Mesenteric fat pad (tissue), 1 donor: Measurements from ENCODE around the gene CDIPT. TPM values are rescaled to one million over a fixed set of nuclear protein-coding genes. Genes with fewer than 3 reads are reported as not detected.
"Not testable (repeated sequence)": the region's sequence is repeated elsewhere in the genome, so short reads cannot be mapped to it uniquely, and the experiment has no call there.

ENCODE experiments used
- DNase-seq: peaks from one replicate; pipeline ENCODE4 v3.0.0-alpha.2; 2020; ENCODE audit warnings: low spot score
- total RNA-seq: library from RNA; stranded (reverse); fragmentation: NEBNext Ultra II Directional; extraction: Animal tissue kit (Norgen Biotek cat#: 25700); gene quantifications from one replicate; pipeline ENCODE4 v1.2.1, GENCODE V29; 2021
- donor health status: DM: yes; HTN: yes; CAD: no.

The CDIPT gene
- total RNA-seq, 1 donor from 2014 or later, result 117 TPM

DNA sequence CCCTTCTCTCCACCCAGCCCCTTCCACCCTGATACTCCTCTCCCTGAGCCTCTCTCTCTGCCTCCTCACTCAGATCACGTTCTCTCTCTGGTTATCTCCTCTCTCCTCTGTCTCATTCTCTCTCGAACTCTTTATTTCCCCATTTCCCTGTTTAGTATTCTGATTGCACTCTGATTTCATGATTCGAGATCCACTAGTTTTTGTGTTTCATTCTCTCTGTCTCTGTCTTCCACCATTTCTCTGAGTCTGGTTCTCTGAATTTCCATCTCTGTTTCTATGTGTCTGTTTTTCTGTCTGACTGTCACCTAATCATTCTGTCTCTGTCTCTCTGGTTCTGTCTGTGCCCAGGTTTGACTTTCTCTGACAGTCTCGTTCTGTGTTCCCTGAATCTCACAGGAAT lies 34.3 kb upstream of the CDIPT start:
- DNase-seq, result no peak

DNA sequence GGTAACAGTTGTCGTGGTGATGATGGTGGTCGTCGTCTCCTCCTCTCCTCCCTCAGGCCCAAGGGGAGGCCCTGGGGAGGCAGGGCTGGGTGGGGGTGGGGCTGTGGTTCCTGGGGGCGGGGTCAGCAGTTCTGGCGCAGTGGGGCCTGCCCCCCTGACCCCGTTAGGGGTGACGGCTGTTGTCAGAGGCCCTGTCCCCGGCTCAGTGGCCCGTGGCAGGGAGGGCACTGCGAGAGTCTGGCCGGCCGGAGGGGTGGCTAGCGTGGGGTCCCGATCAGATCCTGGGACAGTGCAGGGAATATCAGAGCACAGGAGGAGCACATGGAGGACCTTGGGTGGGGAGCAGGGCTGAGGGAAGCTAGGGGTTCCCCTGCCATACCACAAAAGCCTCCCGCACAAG lies 33.8 kb upstream of the CDIPT start:
- no peak for DNase-seq

DNA sequence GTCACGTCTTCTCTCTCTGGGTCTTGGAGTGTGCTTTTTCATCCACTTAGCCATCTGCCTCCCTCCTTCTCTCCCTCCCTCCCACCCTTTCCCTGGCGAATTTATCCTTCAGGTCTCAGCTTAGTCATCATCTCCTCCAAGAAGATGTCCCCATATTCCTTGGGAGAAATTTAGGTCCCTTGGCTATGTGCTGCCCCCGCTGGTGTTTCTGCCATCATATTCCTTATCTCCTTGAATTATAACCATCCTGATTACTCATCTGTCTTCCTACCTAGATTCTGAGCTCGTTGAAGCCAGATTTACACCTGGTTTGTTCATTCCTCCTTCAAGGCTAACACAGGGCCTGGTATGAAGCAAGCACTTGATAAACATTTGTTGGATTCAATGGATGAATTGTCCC lies 31.3 kb upstream of the CDIPT start:
- no peak for DNase-seq

DNA sequence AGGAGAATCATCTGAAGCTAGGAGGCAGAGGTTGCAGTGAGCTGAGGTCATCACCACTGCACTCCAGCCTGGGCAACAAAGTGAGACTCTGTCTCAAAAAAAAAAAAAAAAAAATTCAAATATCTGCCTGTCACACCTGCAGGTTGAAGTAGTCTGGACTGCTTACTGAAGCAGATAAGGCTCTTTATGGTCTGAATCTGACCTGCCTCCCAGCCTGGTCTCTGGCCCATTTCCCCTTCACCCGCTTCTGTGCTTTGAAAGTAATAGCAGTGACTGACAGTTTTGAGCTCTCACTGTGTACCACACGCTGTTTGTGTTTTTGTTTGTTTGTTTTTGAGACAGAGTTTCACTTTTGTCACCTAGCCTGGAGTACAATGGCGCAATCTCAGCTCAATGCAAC lies 30.5 kb upstream of the CDIPT start:
- DNase-seq, result no peak

DNA sequence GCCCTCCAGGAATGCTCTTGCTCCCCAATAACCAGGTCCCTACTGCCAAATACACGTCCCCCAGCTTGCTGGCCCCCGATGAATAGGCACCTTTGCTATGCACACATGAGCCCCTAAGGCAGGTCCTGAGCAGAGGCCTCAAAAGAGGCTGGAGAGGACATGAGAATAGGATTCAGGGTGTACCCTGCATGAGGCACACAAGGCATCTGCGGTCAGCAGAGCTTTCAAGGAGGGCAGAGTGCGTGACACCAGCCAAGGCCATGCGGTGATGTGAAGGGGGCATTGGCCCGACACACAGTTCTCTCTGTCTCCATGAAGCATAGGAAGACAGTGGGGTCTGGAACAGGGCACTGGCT lies 29.4 kb upstream of the CDIPT start:
- DNase-seq, result no peak

DNA sequence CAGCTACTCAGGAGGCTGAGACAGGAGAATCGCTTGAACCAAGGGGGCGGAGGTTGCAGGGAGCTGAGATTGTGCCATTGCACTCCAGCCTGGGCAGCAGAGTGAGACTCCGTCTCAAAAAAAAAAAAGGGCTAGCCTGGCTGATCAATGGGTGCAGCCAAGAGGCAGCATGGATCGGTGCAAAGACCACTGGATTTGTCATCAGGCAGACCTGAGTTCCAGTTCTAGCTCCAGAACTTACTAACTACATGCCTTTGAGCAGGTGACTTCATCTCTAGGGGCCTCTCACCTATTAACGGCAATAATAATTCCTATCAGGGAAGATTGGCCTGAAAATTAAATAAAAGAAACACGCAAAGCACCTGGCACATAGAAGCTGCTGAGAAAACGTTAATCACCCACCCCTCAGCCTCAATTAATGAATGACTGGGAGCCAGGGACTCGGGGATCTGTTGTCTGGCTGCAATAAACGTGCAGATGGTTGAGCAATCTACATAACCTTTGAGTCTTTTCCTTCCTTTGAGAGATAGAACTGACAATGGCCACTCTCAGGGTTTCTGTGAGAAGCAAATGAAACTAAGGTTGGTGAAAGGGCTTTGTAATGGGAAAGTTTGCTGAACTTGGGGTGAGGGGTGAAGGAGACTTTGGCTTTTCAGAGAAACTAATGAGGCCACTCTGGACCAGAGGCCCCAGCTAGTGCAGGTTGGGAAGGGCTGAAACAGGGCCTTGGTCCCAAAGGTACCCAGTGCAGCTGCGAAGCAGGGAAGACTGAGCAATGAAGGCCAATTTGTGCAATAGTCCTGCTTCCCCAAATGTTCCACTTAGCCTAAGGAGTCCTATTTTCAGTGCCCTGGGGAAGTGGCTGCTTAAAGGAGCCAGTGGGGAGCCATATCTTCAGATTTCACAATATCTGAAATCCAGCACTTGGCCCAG lies 28.8 kb upstream of the CDIPT start:
- DNase-seq, result no peak

DNA sequence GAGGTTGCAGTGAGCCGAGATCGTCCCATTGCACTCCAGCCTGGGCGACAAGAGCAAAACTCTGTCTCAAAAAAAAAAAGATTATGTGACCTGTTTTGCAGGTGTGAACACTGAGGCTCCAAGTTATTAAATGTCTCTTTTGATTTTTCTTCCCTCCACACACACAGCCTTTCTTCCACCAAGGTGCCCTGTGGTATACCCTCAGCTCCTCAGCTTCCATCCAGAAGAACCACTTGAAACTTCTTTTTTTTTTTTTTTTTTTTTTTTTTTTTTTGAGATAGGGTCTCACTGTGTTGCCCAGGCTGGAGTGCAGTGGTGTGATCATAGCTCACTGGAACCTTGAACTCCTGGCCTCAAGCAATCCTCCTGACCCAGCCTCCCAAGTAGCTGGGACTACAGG lies 26.3 kb upstream of the CDIPT start:
- DNase-seq, result not testable (repeated sequence)

DNA sequence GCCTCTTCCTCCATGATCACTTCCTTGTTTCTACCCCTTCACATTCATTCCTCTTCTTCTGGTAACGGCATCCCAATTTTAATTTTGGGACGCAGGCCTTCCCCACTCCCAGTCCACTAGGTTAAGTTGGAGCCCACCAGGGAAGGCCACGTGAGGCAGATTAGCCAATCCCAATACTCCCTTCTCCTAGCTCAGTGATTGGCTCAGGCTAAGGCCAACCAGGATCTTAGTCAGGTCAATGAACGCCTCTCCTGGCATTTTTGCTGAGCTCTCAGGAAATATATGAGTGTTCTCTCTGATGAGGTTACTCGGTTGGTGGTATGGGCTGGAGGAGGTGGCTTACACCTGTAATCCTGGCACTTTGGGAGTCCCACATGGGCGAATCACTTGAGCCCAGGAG lies 21.0 kb upstream of the CDIPT start:
- DNase-seq, result no peak

DNA sequence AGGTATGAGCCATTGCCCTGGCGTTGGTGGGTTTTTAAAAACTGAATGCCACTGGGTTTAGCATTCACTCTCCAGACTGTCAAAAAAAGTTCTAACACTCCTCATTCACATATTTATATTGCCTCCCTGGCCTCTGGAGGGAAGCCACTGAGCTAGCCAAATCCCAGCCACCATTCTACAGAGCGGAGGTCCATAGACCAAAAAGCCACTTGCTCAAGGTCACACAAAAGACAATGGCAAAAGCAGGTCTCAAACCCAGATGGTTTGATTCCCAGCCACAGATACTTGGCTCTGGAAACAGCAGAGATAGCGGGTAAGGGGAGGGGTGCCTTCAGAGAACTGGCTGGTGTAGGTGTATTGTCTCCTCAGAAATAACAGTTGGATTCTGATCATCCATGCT lies 18.0 kb upstream of the CDIPT start:
- no peak for DNase-seq

DNA sequence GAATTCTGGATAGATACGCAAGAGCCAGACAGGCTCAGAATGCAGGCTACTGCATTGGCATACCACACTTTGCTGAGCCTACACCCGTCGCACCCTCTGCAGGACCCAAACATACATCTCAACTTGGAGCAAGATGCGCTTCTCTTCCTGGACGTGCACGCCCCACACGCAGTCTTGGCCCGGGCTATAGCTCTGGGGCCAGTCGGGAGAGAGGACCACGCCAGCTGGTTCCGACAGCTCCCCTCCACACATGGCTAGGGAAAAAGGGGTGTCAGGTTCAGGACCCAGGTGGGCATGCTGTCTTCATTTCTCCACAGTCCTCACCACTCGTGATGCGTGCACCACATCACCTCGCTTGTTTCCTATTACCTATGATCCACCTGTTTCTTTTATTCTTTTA lies 15.1 kb upstream of the CDIPT start:
- no peak for DNase-seq

DNA sequence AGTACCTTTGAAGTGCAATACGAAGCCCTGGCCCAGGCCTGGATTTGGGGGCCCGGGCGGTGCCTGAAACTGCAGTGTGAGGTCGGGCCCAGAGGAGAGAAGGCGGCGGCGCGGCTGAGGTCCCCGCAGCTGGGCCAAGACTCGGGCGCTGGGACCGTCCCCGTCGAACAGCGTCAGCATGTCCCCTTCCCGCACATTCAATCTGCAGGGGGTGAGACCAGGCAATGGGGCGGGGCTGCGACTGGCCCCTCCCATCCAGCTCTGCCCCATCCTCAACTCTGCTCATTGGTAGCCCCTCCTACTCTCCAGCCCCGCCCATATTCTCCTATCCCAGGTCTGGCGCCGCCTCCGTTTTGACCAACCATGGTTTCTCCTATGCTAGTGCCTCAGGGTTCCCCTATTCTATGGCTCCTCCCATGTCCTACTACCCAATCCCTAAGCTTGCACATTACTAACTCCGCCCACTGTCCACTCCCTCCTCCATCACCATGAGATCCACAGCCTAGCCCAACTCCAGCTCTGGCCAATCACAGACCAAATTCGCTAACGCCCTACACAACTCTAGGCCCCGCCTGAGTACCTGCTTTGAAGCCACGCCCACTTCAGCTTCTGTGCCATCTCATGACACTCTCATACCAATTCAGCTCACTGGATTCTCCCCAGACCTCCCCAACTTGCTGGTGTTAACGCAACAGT lies 14.4 kb upstream of the CDIPT start:
- no peak for DNase-seq

DNA sequence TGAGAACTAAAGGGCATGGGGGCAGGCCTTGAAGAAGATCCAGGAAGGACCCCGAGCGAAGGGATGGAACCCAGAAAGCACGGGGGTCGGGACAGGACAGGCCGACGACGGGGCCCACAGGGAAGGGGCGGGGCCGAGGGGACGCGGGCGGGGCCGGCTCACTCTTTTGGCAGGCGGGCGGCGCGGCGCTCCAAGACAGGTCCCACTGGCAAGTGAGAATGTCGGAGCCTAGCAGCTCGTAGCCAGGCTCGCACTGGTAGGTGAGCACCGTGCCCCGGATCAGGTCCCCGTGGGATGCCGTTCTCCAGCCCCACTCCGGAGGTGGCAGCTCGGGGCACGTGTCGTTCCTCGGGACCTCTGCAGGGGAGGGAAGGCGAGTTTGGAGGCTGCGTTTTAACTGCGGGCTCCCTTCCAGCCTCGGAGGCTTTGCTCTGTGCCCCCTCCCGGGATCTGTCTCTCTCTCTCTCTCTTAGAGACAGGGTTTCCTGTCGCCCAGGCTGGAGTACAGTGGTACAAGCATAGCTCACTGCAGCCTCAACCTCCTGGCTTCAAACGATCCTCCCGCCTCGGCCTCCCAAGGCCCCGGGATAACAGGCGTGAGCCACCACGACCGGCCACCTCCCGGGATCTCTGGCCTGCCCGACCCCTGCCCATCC lies 13.7 kb upstream of the CDIPT start:
- no peak for DNase-seq

DNA sequence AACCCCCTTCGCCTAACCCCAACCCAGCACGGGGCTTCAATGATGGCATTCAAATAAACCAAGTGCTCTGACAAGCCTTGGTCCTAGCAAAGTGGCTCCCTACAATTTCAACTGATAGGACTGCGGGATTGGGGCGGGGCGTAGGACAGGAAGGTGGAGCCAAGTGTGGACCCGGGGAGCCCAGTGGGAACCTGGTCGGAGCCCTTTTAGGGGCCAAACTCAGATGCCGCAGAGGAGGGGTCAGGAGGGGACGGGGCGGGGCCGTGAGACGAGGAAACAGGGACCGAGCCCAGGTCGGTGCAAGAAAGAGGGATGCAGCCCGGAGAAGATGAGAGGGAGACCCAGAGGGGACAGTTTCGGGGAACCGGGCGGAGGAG lies 13.2 kb upstream of the CDIPT start:
- no peak for DNase-seq

DNA sequence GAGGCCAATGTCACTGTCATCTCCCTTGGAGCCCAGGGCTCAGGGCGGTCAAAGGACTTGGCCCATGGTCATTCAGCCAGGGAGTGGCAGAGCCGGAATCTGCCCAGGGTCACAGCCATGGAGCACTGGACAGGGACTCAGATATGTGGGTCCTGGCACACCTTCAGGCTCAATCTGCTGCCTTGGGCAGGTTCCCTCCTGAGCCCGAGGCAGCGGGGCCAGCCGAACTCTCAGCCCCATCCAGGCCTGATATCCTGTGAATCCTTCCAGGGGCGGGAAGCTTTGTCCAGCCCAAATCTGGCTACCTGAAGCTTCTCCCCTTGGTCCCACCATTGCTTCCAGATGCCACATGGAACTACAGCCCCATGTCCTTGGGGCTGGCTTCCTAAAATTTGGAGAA lies 12.2 kb upstream of the CDIPT start:
- DNase-seq, result no peak

DNA sequence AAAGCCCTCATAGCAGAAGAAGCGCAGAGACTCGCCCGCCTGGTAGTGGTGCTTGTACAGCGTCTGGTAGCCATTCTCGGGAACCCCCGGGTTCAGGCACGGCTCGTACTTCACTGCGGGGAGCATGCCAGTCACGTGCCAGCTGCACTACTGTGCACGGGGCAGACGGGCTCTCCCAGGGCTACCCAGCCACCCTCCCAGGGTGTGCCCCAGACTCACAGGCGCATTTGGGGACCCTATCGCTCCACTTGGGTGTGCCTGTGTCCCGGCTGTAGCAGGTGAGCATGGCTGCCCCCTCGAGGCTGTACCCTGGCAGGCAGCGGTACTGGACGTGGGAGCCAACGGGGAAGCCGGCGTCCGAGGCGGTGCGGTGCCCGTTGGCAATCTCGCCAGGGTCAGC lies 10.3 kb upstream of the CDIPT start:
- no peak for DNase-seq

DNA sequence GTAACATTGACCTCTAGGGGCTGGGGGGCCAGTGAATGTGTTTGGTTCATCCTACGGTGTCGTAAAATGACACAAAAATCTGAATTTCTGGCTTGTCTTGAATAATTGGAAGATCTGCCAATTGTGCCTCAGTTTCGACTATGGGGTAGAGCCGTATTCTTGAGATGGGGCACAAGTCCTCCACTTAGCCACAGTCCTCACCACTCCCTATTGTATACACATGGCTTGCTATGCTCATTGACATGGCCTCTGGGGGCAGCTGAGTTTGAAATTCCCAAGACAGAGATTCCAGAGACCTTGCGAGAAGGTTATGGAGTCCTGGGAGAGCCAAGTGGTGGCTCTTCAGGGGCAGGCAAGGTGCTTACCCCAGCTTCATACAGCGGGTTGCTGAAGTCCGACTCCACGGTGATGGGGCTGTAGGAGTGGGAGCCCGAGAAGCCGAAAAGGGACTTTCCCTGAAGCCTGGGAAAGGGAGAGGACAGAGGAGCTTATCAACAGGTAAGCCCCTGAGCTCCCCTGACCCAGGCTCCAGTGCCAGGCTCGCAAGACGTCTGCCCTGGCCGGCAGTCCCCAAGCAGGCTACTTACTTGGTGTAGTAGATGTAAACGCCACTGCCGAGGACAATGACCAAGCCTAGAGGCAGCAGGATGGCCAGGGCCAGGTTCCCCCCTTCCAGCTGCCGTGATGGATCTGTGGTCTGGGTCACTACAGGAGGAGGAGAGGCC lies 9.0 kb upstream of the CDIPT start:
- no peak for DNase-seq

DNA sequence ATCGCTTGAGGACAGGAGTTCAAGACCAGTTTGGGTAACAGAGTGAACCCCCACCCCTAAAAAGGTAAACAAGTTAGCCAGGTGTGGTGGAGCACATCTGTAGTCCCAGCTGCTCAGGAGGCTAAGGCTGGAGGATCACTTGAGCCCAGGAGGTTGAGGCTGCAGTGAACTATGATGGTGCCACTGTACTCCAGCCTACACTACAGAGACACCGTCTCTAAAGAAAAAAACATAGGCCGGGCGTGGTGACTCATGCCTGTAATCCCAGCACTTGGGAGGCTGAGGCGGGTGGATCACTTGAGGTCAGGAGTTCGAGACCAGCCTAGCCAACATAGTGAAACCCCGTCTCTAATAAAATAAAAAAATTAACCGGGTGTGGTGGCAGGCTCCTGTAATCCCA lies 6.0 kb upstream of the CDIPT start:
- DNase-seq, result not testable (repeated sequence)

DNA sequence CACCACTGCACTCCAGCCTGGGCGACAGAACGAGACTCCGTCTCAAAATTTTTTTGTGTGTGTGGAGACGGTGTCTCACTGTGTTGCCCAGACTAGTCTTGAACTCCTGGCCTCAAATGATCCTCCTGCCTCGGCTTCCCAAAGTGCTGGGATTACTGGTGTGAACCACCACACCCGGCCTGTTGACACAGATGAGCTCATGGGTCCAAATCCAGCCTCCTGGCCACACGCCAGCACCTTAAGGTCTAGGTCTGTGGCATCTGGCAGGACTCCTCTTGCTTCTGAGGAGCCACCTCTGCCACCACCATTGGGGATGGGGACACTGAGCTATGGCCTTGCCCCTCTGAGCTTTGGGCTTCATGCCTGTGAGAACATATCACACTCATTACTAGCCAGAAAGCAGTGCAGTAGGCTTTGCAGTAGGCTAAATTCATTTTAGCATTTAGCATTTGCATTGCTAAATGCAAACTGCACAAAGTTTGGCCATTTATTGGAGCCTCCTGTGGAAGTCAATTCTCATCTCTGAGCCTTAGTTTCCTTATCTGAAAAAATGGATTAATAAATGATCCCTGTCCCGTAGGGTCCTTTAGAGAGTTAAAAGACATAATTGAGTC lies 5.5 kb upstream of the CDIPT start:
- no peak for DNase-seq

DNA sequence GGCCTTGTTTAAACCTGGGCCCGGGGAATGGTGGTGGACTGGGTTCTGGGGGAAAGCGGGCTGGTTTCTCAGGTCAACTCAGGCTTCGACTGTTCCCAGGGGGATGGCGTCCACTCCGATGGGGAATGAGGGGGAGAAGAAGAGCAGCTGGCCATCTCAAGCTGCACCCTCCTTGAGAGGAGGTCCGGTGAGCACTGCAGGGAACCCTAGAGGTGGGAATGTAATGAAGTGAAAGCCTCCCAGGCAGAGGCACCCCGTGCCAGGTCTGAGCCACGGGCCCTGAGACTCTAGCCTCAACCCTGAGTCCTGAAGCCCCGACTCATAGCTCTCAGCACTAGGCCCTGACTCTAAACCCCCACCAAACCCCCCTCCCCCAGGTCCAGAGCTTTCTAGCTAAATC lies 1.2 kb upstream of the CDIPT start:
- no peak for DNase-seq

DNA sequence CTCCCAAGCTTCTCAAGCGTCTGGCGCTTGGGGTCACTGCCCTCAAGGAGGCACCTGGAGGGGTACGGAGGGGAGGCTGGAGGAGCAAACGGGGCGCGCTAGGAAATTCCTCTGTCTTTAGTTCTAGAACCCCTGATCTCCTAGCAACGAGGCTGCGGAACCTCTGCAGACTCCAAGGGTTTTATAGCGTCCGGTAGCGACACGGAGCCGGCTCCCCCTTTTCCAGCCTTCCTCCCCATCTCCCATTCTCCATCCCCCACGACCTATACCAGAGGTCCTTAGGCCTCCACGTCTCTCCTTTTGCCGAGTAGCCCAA lies 601 bp upstream of the CDIPT start:
- no peak for DNase-seq

DNA sequence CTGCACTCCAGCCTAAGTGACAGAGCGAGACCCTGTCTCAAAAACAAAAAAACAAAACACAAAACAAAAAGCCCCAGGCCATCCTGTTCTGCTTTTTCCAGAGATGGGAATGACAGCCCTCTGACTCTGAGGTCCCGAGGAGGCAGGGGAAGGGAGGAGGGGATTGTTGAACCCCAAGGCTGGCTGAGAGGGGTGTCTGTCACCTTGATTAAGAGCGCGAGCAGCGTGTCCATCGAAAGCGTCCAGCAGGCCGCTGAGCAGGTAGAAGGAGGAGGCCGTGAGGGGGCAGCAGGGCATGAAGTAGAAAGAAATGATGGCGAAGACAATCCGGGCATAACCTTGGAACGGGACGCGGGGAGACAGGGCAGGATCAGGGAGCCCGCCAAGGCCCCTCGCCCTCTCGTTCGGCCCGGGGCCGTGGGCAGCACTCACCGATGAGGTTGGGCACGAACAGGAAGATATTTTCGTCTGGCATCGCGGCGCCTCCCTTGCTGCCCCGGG lies 593 bp downstream of the CDIPT start:
- no peak for DNase-seq
